DOHH2 (cell line): ENCODE data around the gene LRRC23.
"Not testable (repeated sequence)": the region's sequence is repeated elsewhere in the genome, so short reads cannot be mapped to it uniquely, and the experiment has no call there.

Experiments used
- CTCF ChIP-seq: fragments of 200-600 bp; sonication (generic); IDR thresholded peaks from one replicate; pipeline ENCODE4 v1.5.1; 2014; ENCODE audit warnings: antibody characterized with exemption, mild to moderate bottlenecking, low read depth, low read length; ENCODE audit not compliant: poor library complexity, severe bottlenecking
- EZH2phosphoT487 ChIP-seq: fragments of 200-600 bp; sonication (generic); IDR thresholded peaks from 2 replicates; pipeline ENCODE4 v1.6.1; 2017; ENCODE audit warnings: borderline replicate concordance, mild to moderate bottlenecking, antibody characterized with exemption, low read length, moderate library complexity, mixed read lengths

DNA sequence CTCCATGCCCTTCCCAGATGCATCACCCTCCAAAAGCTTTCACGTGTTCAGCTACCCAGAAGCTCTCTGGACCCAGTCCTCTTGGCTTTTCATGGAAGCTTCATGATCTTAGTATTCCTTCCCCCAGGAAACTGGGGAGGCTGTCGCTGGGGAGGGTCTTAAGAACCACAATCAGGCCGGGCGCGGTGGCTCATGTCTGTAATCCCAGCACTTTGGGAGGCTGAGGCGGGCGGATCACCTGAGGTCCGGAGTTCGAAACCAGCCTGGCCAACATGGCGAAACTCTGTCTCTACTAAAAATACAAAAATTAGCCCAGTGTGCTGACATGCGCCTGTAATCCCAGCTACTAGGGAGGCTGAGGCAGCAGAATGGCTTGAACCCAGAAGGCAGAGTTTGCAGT is 3.5 kb downstream of the LRRC23 start:
- not testable (repeated sequence) for TF ChIP-seq CTCF, EZH2phosphoT487
